ENCODE data around the gene PI4K2A.

Gene PI4K2A

GRCh38 chr10:97640174-97640867 lies at the start of gene PI4K2A:
PI4K2A (plus strand) TSS chr10:97640671; CDS start chr10:97640743, 72 bp downstream.
- H3K36me3 ChIP-seq (ENCODE audit: control insufficient read depth, insufficient read depth, low read length, severe bottlenecking), result peaks cover 14% of the 10 kb centered on the region
- peaks cover 21% of the 10 kb centered on the region for H3K4me1 ChIP-seq (ENCODE audit: control insufficient read depth, insufficient read depth, low read length)
- H3K9me3 ChIP-seq (ENCODE audit: control insufficient read depth, low read length), result no peaks in the 10 kb centered on the region
- H3K9ac ChIP-seq (ENCODE audit: low read length), result peak within 1 kb of the TSS; percentile 94
- H3K4me3 ChIP-seq (ENCODE audit: low read length), result peak within 1 kb of the TSS; percentile 87
- DNase-seq (ENCODE audit: low read depth), result peak; percentile 100
- H3K27me3 ChIP-seq (replicated peaks; ENCODE audit: control insufficient read depth, insufficient read depth, low read length), result no peaks in the 10 kb centered on the region

- Histone ChIP-seq H3K4me1 (ENCODE audit: control insufficient read depth, insufficient read depth, low read length) (peaks cover 14% of the 10 kb centered on the region), H3K9ac (ENCODE audit: low read length) (no peak overlapping the region), H3K9me3 (ENCODE audit: control insufficient read depth, low read length) (no peaks in the 10 kb centered on the region), H3K36me3 (ENCODE audit: control insufficient read depth, insufficient read depth, low read length, severe bottlenecking) (no peaks in the 10 kb centered on the region), H3K27me3 (replicated peaks; ENCODE audit: control insufficient read depth, insufficient read depth, low read length) (no peaks in the 10 kb centered on the region), H3K4me3 (ENCODE audit: low read length) (no peak overlapping the region)
- no peak for DNase-seq (ENCODE audit: low read depth)
Measured at GRCh38 chr10:97590748-97591495, 49.5 kb upstream of the PI4K2A start.

DNA sequence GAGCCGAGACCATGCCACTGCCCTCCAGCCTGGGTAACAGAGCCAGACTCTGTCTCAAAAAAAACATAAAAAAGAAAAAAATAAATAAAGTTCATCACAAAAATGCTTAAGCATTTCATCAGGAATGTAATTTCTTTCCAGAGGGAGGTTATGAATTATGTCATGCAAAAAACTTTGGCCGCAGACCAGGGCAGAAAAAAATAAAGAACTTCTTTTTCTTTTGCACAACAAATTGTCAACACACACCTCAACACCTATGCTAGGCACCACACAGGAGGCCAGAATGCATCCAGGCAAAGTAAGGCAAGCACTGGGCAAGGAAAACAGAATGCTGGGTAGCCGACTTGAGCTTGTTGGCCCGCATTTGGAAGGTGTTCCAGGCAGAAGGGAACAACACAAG lies 47.0 kb upstream of the PI4K2A start:
- peak; percentile 72 for DNase-seq (ENCODE audit: low read depth)
- Histone ChIP-seq H3K9ac (ENCODE audit: low read length) (no peak overlapping the region), H3K27me3 (replicated peaks; ENCODE audit: control insufficient read depth, insufficient read depth, low read length) (no peaks in the 10 kb centered on the region), H3K4me3 (ENCODE audit: low read length) (no peak overlapping the region), H3K36me3 (ENCODE audit: control insufficient read depth, insufficient read depth, low read length, severe bottlenecking) (no peaks in the 10 kb centered on the region), H3K4me1 (ENCODE audit: control insufficient read depth, insufficient read depth, low read length) (peaks cover 32% of the 10 kb centered on the region), H3K9me3 (ENCODE audit: control insufficient read depth, low read length) (no peaks in the 10 kb centered on the region)

- Histone ChIP-seq H3K36me3 (ENCODE audit: control insufficient read depth, insufficient read depth, low read length, severe bottlenecking) (no peaks in the 10 kb centered on the region), H3K4me3 (ENCODE audit: low read length) (peak overlapping the region; percentile 57), H3K27me3 (replicated peaks; ENCODE audit: control insufficient read depth, insufficient read depth, low read length) (no peaks in the 10 kb centered on the region), H3K9ac (ENCODE audit: low read length) (peak overlapping the region; percentile 69), H3K9me3 (ENCODE audit: control insufficient read depth, low read length) (no peaks in the 10 kb centered on the region), H3K4me1 (ENCODE audit: control insufficient read depth, insufficient read depth, low read length) (peaks cover 32% of the 10 kb centered on the region)
- peak; percentile 85 for DNase-seq (ENCODE audit: low read depth)
Measured at GRCh38 chr10:97596101-97597082, 44.1 kb upstream of the PI4K2A start.

- Histone ChIP-seq H3K27me3 (replicated peaks; ENCODE audit: control insufficient read depth, insufficient read depth, low read length) (no peaks in the 10 kb centered on the region), H3K9me3 (ENCODE audit: control insufficient read depth, low read length) (no peaks in the 10 kb centered on the region), H3K4me1 (ENCODE audit: control insufficient read depth, insufficient read depth, low read length) (peaks cover 31% of the 10 kb centered on the region), H3K36me3 (ENCODE audit: control insufficient read depth, insufficient read depth, low read length, severe bottlenecking) (no peaks in the 10 kb centered on the region), H3K4me3 (ENCODE audit: low read length) (no peak overlapping the region), H3K9ac (ENCODE audit: low read length) (no peak overlapping the region)
- DNase-seq (ENCODE audit: low read depth), result peak; percentile 8
Measured at GRCh38 chr10:97597778-97598177, 42.7 kb upstream of the PI4K2A start.

DNA sequence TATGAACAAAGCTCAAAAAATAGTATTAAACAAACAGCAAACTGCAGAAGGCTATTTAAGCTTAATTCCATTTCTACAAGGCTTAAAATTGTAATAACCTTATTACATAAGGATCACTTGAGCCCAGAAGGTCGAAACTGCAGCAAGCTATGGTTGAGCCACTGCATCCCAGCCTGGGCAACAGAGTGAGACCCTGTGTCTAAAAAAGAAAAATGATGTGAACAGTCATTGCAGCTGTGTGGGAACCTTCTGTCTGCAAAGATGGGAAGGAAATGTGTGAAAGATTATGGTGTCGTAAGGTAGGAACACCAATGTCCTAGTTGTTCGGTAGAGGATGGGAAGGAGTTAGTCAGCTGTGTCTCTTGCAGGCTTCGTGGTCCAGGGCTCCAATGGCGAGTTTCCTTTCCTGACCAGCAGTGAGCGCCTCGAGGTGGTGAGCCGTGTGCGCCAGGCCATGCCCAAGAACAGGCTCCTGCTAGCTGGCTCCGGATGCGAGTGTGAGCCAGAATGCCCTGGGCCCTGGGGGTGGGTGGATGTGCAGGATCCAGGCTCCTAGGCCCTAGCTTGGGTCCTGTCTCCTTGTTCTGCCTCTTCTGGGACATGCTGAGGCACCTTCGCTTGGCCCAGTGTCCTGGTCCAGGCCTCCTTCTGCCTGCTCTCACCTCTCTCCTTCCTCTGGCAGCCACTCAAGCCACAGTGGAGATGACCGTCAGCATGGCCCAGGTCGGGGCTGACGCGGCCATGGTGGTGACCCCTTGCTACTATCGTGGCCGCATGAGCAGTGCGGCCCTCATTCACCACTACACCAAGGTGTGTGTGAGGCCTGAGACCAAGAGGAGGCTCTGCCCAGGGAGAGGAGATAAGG lies 41.8 kb upstream of the PI4K2A start:
- no peak for DNase-seq (ENCODE audit: low read depth)
- H3K4me3 ChIP-seq (ENCODE audit: low read length), result no peak overlapping the region
- no peak overlapping the region for H3K9ac ChIP-seq (ENCODE audit: low read length)
- H3K4me1 ChIP-seq (ENCODE audit: control insufficient read depth, insufficient read depth, low read length), result peaks cover 22% of the 10 kb centered on the region
- no peaks in the 10 kb centered on the region for H3K36me3 ChIP-seq (ENCODE audit: control insufficient read depth, insufficient read depth, low read length, severe bottlenecking)
- no peaks in the 10 kb centered on the region for H3K27me3 ChIP-seq (replicated peaks; ENCODE audit: control insufficient read depth, insufficient read depth, low read length)
- H3K9me3 ChIP-seq (ENCODE audit: control insufficient read depth, low read length), result no peaks in the 10 kb centered on the region

DNA sequence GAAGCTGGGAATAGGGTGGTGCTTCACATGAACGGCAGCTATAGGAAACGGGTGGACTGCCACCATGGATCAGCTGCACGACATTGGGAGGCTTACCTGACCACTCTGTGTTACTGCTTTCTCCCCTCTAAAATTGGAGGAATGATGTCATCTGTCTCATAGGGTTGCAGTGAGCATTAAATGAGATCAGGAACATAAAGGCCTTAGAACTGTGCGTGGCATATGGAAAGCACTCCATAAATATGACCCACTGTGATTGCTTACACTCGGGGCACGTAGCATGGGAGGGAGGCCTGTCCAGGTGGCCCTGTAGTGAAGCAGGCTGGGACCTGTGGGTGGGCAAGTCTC lies 41.2 kb upstream of the PI4K2A start:
- Histone ChIP-seq H3K27me3 (replicated peaks; ENCODE audit: control insufficient read depth, insufficient read depth, low read length) (no peaks in the 10 kb centered on the region), H3K4me3 (ENCODE audit: low read length) (no peak overlapping the region), H3K4me1 (ENCODE audit: control insufficient read depth, insufficient read depth, low read length) (peaks cover 21% of the 10 kb centered on the region), H3K9ac (ENCODE audit: low read length) (no peak overlapping the region), H3K9me3 (ENCODE audit: control insufficient read depth, low read length) (no peaks in the 10 kb centered on the region), H3K36me3 (ENCODE audit: control insufficient read depth, insufficient read depth, low read length, severe bottlenecking) (no peaks in the 10 kb centered on the region)
- no peak for DNase-seq (ENCODE audit: low read depth)

- peaks cover 21% of the 10 kb centered on the region for H3K4me1 ChIP-seq (ENCODE audit: control insufficient read depth, insufficient read depth, low read length)
- no peak for DNase-seq (ENCODE audit: low read depth)
- no peaks in the 10 kb centered on the region for H3K27me3 ChIP-seq (replicated peaks; ENCODE audit: control insufficient read depth, insufficient read depth, low read length)
- H3K9ac ChIP-seq (ENCODE audit: low read length), result no peak overlapping the region
- H3K36me3 ChIP-seq (ENCODE audit: control insufficient read depth, insufficient read depth, low read length, severe bottlenecking), result no peaks in the 10 kb centered on the region
- H3K4me3 ChIP-seq (ENCODE audit: low read length), result no peak overlapping the region
- H3K9me3 ChIP-seq (ENCODE audit: control insufficient read depth, low read length), result no peaks in the 10 kb centered on the region
Measured at GRCh38 chr10:97600616-97601015, 39.9 kb upstream of the PI4K2A start.

DNA sequence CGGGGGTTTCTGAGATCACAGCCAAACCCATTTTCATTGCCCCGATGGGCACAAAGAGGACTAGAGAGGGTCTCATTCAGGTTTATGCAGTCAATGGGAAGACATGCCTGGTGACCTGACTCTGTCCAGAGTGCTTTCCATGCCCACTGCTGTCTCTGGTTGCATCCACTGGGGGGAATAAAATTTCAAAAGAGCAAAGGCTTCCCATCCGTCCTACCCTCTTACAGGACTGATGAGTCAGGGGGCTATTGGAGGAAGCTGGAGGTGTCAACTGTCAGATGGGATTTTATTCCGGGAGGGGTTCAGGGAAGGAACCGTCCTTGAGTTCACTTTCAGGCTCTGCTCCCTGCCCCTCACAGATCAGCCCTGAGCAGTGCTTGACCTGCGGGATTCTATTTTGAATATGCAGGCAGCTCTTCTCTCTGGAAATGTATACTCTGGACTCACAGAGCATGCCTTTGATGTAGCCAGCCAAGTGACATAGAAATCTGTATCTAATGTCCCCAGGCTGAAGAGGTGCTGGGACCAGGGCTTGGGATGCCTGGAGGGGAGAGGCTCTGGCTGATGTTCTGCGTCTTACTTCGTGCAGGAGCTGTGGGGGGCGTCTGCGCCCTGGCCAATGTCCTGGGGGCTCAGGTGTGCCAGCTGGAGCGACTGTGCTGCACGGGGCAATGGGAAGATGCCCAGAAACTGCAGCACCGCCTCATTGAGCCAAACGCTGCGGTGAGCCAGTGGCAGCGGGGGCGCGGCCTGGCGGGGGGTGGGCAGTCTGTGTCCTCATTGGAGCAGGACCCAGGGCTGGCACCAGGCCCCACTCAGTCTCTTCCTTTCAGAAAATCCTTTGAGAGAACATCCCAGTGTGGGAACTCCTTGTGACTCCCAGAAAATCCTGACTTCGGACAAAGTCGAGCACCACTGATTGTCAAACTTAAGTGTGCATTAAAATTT lies 38.9 kb upstream of the PI4K2A start:
- H3K27me3 ChIP-seq (replicated peaks; ENCODE audit: control insufficient read depth, insufficient read depth, low read length), result no peaks in the 10 kb centered on the region
- DNase-seq (ENCODE audit: low read depth), result no peak
- no peak overlapping the region for H3K4me3 ChIP-seq (ENCODE audit: low read length)
- H3K36me3 ChIP-seq (ENCODE audit: control insufficient read depth, insufficient read depth, low read length, severe bottlenecking), result no peaks in the 10 kb centered on the region
- H3K4me1 ChIP-seq (ENCODE audit: control insufficient read depth, insufficient read depth, low read length), result peaks cover 12% of the 10 kb centered on the region
- no peak overlapping the region for H3K9ac ChIP-seq (ENCODE audit: low read length)
- no peaks in the 10 kb centered on the region for H3K9me3 ChIP-seq (ENCODE audit: control insufficient read depth, low read length)

Data from adipocyte (in vitro differentiated cells).